SK-N-SH (cell line): ENCODE data around the gene CUBN. TPM values are rescaled to one million over a fixed set of nuclear protein-coding genes. Genes with fewer than 3 reads are reported as not detected.

Experiments
- CTCF ChIA-PET: fragments of 300-600, 350-600 bp; formaldehyde crosslinking; extraction: SDS; loops from one replicate; lab custom pipeline; 2021; lab: Yijun Ruan, JAX
- POLR2A ChIA-PET: fragments of 350-600 bp; sonication (Branson Sonifier 250); formaldehyde crosslinking; extraction: SDS; loops from one replicate; lab custom pipeline; 2020; ENCODE audit warnings: antibody characterized with exemption, inconsistent platforms; lab: Yijun Ruan, JAX
- DNase-seq: peaks from one replicate; pipeline ENCODE4 v3.0.0; 2012
- H2AFZ ChIP-seq: fragments of 200-600 bp; sonication (generic); 2 replicates; pipeline ENCODE4 v1.8.1; 2016; ENCODE audit warnings: antibody characterized with exemption, mild to moderate bottlenecking, low read depth
- H3F3A ChIP-seq: fragments of 200-600 bp; sonication (generic); replicated peaks from 2 replicates; pipeline ENCODE3; 2016; ENCODE audit warnings: antibody characterized with exemption, mild to moderate bottlenecking; ENCODE audit not compliant: insufficient read depth
- H3K27ac ChIP-seq, 2 experiments: fragments of 200-500 bp in 1 of 2; fragments of 200-600 bp in 1 of 2; sonication (Bioruptor generic) in 1 of 2; sonication (generic), shearing (Covaris generic) in 1 of 2; 2 replicates each; pipeline versions ENCODE4 v1.5.1 to v1.6.1; 2014 to 2016; ENCODE audit warnings: low read depth in 2 of 2, inconsistent platforms in 1 of 2, low read length in 1 of 2, mild to moderate bottlenecking in 1 of 2, mixed read lengths in 1 of 2
- H3K27me3 ChIP-seq: fragments of 200-600 bp; sonication (generic), shearing (Covaris generic); 2 replicates; pipeline ENCODE4 v1.6.1; 2016; ENCODE audit warnings: mixed run types; ENCODE audit not compliant: insufficient read depth
- H3K36me3 ChIP-seq, 2 experiments: fragments of 200-500 bp in 1 of 2; fragments of 200-600 bp in 1 of 2; sonication (Bioruptor generic) in 1 of 2; sonication (generic) in 1 of 2; replicated peaks in 1 of 2; 2 replicates each; pipeline versions ENCODE3 to v1.5.1; 2014 to 2016; ENCODE audit warnings: low read length in 1 of 2, mild to moderate bottlenecking in 1 of 2; ENCODE audit not compliant: insufficient read depth in 2 of 2, control insufficient read depth in 1 of 2
- H3K4me1 ChIP-seq, 2 experiments: fragments of 200-500 bp in 1 of 2; fragments of 200-600 bp in 1 of 2; sonication (Bioruptor generic) in 1 of 2; sonication (generic), shearing (Covaris generic) in 1 of 2; 2 replicates each; pipeline versions ENCODE4 v1.5.1 to v1.6.1; 2014 to 2016; ENCODE audit warnings: low read depth in 1 of 2, low read length in 1 of 2, mixed run types in 1 of 2; ENCODE audit not compliant: insufficient read depth in 2 of 2, control insufficient read depth in 1 of 2
- H3K4me2 ChIP-seq: fragments of 200-600 bp; sonication (generic), shearing (Covaris generic); 2 replicates; pipeline ENCODE4 v1.6.1; 2017; ENCODE audit warnings: mixed run types
- H3K4me3 ChIP-seq, 2 experiments: fragments of 200-500 bp in 1 of 2; fragments of 200-600 bp in 1 of 2; sonication (Bioruptor generic) in 1 of 2; sonication (generic), shearing (Covaris generic) in 1 of 2; 2 replicates each; pipeline versions ENCODE4 v1.5.1 to v1.8.1; 2014 to 2016; ENCODE audit warnings: low read depth in 2 of 2, inconsistent platforms in 1 of 2, low read length in 1 of 2, mild to moderate bottlenecking in 1 of 2, mixed read lengths in 1 of 2, moderate library complexity in 1 of 2
- H3K79me2 ChIP-seq: fragments of 200-600 bp; sonication (generic); 2 replicates; pipeline ENCODE4 v1.8.1; 2017; ENCODE audit warnings: mild to moderate bottlenecking; ENCODE audit not compliant: insufficient read depth
- H3K9ac ChIP-seq: fragments of 200-600 bp; sonication (generic); 2 replicates; pipeline ENCODE4 v1.6.1; 2017; ENCODE audit warnings: mixed run types
- H3K9me2 ChIP-seq: fragments of 200-600 bp; sonication (generic); 2 replicates; pipeline ENCODE4 v1.6.1; 2017; ENCODE audit warnings: mixed run types
- H3K9me3 ChIP-seq: fragments of 200-600 bp; sonication (generic); 2 replicates; pipeline ENCODE4 v1.6.1; 2017; ENCODE audit warnings: mixed run types, mild to moderate bottlenecking, moderate library complexity
- H4K20me1 ChIP-seq: fragments of 200-600 bp; sonication (generic); 2 replicates; pipeline ENCODE4 v1.6.1; 2017; ENCODE audit warnings: mild to moderate bottlenecking, mixed run types; ENCODE audit not compliant: insufficient read depth
- EZH2phosphoT487 ChIP-seq: fragments of 200-600 bp; sonication (generic); IDR thresholded peaks from 2 replicates; pipeline ENCODE4 v1.6.1; 2017; ENCODE audit warnings: low read depth, mixed run types, mild to moderate bottlenecking, antibody characterized with exemption, moderate library complexity, borderline replicate concordance
- GABPA ChIP-seq: IDR thresholded peaks from 2 replicates; pipeline ENCODE4 v1.4.0; 2012; ENCODE audit warnings: low read depth, mild to moderate bottlenecking
- JUND ChIP-seq: IDR thresholded peaks from 2 replicates; pipeline ENCODE4 v1.4.0; 2012
- MEF2A ChIP-seq: IDR thresholded peaks from 2 replicates; pipeline ENCODE4 v1.4.0; 2012; ENCODE audit warnings: low read depth, borderline replicate concordance
- MXI1 ChIP-seq: IDR thresholded peaks from 2 replicates; pipeline ENCODE4 v1.6.1; 2012; ENCODE audit warnings: mild to moderate bottlenecking, low read depth, low read length, improper control_type of control experiment
- NRF1 ChIP-seq: IDR thresholded peaks from 2 replicates; pipeline ENCODE4 v1.6.1; 2012; ENCODE audit warnings: low read depth, mild to moderate bottlenecking, low read length
- POLR2AphosphoS5 ChIP-seq: IDR thresholded peaks from 2 replicates; pipeline ENCODE4 v1.6.1; 2012; ENCODE audit warnings: low read depth, low read length
- RCOR1 ChIP-seq: fragments of 150-350 bp; IDR thresholded peaks from 2 replicates; pipeline ENCODE4 v1.6.1; 2017; ENCODE audit warnings: antibody characterized with exemption, low read length
- RFX5 ChIP-seq: IDR thresholded peaks from 2 replicates; pipeline ENCODE4 v1.6.1; 2012; ENCODE audit warnings: mild to moderate bottlenecking, improper control_type of control experiment, low read length
- WGBS: methylation state at CpG from one replicate; pipeline ENCODE4 v1.1.6; 2017; ENCODE audit warnings: low lambda C conversion rate; 5-methylcytosine and 5-hydroxymethylcytosine counted together
- polyA plus RNA-seq, 3 experiments: library from polyadenylated mRNA; depleted of rRNA; stranded (reverse); fragments of >200 nt; gene quantifications; 2 replicates each; pipeline ENCODE4 v1.2.3, GENCODE V29; 2012
- TF ChIP-seq, protein P1 (sequence below): fragments of 200-600 bp; sonication (generic); IDR thresholded peaks from 2 replicates; pipeline ENCODE4 v1.6.1; 2017; ENCODE audit warnings: antibody characterized with exemption, mild to moderate bottlenecking, moderate library complexity
- TF ChIP-seq, protein P2 (sequence below): IDR thresholded peaks from 2 replicates; pipeline ENCODE4; 2012
- TF ChIP-seq, protein P3 (sequence below): IDR thresholded peaks from 2 replicates; pipeline ENCODE4 v1.4.0; 2012; ENCODE audit warnings: low read depth
- TF ChIP-seq, protein P4 (sequence below): fragments of 150-350 bp; IDR thresholded peaks from 2 replicates; pipeline ENCODE4 v1.6.1; 2016; ENCODE audit warnings: mild to moderate bottlenecking, low read depth, low read length

CUBN gene
- polyA plus RNA-seq, 1 of the 3 experiments (the other 2 are of a cell fraction) = 2.4 TPM

DNA sequence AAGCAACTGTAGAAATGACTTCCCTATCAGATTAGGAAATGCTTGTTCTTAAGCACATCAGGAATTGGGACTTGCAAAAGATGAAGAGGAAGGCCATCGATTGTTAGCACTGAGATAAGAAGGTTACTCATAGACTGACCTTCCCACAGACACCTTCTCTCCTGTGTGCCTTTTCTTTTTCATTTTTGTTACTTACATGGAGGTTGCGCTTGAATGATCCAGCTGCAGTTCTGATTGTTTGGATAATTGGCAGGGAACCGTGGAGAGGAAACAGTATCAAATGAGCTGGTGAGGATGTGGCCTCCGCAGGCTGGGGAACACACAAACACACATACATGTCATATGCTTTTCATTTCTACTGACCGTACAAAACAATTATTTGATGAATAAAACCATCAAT is 177.5 kb downstream of the CUBN start:
- peak overlapping the region; percentile 38; the same call in 1 of the 2 replicates for H2AFZ ChIP-seq

More for the DNA sequence above, 177.5 kb downstream of the CUBN start:
- ChIA-PET POLR2A (no interaction called here), CTCF (no interaction called here)
- peaks cover 8% of the 10 kb centered on the region for H3F3A ChIP-seq
- WGBS = 81% methylated on average over 5 of the region's 5 CpGs
- no peak overlapping the region; the same call in 1 of the 2 replicates for H3K4me2 ChIP-seq
- H4K20me1 ChIP-seq = no peaks in the 10 kb centered on the region
- no peaks in the 10 kb centered on the region for H3K9me3 ChIP-seq
- no peaks in the 10 kb centered on the region for H3K79me2 ChIP-seq
- peak overlapping the region in 1 of 2 experiments; percentile 95; a peak in 2 of 4 replicates for H3K27ac ChIP-seq
- no peak overlapping the region for H3K4me3 ChIP-seq
- H3K36me3 ChIP-seq = no peaks in the 10 kb centered on the region
- H3K4me1 ChIP-seq = peaks cover 8 to 25% of the 10 kb centered on the region in 2 experiments; a peak in 3 of 4 replicates
- TF ChIP-seq EZH2phosphoT487 (no peak), MEF2A (no peak), GABPA (no peak), JUND (no peak), POLR2AphosphoS5 (no peak), MXI1 (no peak), RCOR1 (no peak), RFX5 (no peak), NRF1 (no peak)
- TF ChIP-seq, protein P1, sequence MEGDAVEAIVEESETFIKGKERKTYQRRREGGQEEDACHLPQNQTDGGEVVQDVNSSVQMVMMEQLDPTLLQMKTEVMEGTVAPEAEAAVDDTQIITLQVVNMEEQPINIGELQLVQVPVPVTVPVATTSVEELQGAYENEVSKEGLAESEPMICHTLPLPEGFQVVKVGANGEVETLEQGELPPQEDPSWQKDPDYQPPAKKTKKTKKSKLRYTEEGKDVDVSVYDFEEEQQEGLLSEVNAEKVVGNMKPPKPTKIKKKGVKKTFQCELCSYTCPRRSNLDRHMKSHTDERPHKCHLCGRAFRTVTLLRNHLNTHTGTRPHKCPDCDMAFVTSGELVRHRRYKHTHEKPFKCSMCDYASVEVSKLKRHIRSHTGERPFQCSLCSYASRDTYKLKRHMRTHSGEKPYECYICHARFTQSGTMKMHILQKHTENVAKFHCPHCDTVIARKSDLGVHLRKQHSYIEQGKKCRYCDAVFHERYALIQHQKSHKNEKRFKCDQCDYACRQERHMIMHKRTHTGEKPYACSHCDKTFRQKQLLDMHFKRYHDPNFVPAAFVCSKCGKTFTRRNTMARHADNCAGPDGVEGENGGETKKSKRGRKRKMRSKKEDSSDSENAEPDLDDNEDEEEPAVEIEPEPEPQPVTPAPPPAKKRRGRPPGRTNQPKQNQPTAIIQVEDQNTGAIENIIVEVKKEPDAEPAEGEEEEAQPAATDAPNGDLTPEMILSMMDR = no peak
- TF ChIP-seq, protein P2, sequence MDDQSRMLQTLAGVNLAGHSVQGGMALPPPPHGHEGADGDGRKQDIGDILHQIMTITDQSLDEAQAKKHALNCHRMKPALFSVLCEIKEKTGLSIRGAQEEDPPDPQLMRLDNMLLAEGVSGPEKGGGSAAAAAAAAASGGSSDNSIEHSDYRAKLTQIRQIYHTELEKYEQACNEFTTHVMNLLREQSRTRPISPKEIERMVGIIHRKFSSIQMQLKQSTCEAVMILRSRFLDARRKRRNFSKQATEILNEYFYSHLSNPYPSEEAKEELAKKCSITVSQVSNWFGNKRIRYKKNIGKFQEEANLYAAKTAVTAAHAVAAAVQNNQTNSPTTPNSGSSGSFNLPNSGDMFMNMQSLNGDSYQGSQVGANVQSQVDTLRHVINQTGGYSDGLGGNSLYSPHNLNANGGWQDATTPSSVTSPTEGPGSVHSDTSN = no peak
- TF ChIP-seq, protein P3, sequence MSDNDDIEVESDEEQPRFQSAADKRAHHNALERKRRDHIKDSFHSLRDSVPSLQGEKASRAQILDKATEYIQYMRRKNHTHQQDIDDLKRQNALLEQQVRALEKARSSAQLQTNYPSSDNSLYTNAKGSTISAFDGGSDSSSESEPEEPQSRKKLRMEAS = no peak
- TF ChIP-seq, protein P4, sequence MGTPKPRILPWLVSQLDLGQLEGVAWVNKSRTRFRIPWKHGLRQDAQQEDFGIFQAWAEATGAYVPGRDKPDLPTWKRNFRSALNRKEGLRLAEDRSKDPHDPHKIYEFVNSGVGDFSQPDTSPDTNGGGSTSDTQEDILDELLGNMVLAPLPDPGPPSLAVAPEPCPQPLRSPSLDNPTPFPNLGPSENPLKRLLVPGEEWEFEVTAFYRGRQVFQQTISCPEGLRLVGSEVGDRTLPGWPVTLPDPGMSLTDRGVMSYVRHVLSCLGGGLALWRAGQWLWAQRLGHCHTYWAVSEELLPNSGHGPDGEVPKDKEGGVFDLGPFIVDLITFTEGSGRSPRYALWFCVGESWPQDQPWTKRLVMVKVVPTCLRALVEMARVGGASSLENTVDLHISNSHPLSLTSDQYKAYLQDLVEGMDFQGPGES = no peak
- H3K9me2 ChIP-seq = no peaks in the 10 kb centered on the region
- H3K9ac ChIP-seq = no peak overlapping the region
- H3K27me3 ChIP-seq = no peaks in the 10 kb centered on the region
- no peak for DNase-seq
